Activated T-helper 2 cell treated with anti-CD3 and anti-CD28 coated beads, Interferon-gamma antibody, Interleukin-2, Interleukin-4, amounts not matched to agents 10 μg/mL and 5 μg/mL and 100 μg/mL, durations not matched to agents 14 hours and 24 hours and 36 hours (primary cell): ENCODE data around the gene LYRM2. TPM values are rescaled to one million over a fixed set of nuclear protein-coding genes. Genes with fewer than 3 reads are reported as not detected.

Source experiments
- DNase-seq: peaks from one replicate; pipeline ENCODE4 v3.0.0; 2021; ENCODE audit warnings: low spot score
- H3K27ac Mint-ChIP-seq: one replicate; pipeline ENCODE4 v1.8.0; 2021; ENCODE audit warnings: mixed read lengths
- H3K27me3 Mint-ChIP-seq: one replicate; pipeline ENCODE4 v1.8.0; 2021; ENCODE audit warnings: low read depth, mixed read lengths
- H3K36me3 Mint-ChIP-seq: one replicate; pipeline ENCODE4 v1.8.0; 2021; ENCODE audit warnings: low read depth, mixed read lengths
- H3K4me1 Mint-ChIP-seq: one replicate; pipeline ENCODE4 v1.8.0; 2021; ENCODE audit warnings: low read depth, mixed read lengths
- H3K4me3 Mint-ChIP-seq: one replicate; pipeline ENCODE4 v1.8.0; 2021; ENCODE audit warnings: low read depth, mild to moderate bottlenecking, moderate library complexity, mixed read lengths
- H3K9me3 Mint-ChIP-seq: one replicate; pipeline ENCODE4 v1.8.0; 2021; ENCODE audit warnings: mixed read lengths
- intact Hi-C: fragments of 100-400 bp; cut with micrococcal nuclease; formaldehyde crosslinking; loops from one replicate; pipeline ENCODE4 v1.15.1; 2023
- total RNA-seq: library from RNA; stranded (reverse); gene quantifications from 2 replicates; pipeline ENCODE4 v1.2.3, GENCODE V29; 2022

The LYRM2 gene, protein sequence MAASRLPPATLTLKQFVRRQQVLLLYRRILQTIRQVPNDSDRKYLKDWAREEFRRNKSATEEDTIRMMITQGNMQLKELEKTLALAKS
- 28.7 and 30.0 TPM in 2 replicates for total RNA-seq

DNA sequence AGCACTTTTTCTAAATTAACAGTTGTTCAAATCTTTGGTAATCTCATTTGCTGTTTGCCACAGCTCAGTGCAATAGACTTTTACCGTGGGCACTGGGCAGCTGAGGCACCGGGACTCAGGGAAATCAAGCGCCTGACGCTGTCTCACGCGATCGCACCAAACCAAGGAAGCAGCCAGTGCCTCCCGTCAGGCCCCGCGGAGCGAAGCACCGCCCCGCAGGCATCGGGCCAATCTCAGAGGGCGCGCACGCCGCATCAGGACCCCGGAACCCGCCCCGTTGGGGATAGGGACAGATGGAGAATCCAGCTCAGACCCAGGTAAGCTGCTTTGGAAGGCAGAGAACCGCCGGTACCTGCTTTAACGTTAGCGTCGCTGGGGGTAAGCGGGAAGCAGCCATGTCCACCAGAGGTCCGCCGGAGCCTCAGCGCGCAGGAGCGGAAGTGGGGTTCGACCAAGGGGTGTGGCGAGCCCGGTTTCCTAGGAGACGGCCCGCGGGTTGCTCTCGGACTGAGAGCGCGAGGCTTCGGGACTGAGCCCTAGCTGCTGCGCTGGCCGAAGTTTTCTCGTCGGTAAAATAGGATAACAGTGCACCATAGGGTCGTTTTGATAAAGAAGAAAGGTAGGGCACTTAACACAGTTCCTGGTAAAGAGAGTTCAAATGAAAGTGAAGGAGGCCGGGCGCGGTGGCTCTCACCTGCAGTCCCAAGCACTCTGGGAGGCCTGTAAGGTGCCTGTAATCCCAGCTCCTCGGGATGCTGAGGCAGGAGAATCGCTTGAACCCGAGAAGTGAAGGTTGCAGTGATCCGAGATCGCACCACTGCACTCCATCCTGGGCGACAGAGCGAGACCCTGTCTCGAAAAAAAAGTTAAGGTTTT, at the start of gene LYRM2:
LYRM2 (minus strand) TSS at position 428 of the 876 bp plus-strand sequence; CDS start at position 397, 31 bp downstream.
- Mint-ChIP-seq H3K4me3 (peak within 1 kb of the TSS; percentile 84), H3K36me3 (peaks cover 58% of the 10 kb centered on the region), H3K27ac (peak within 1 kb of the TSS; percentile 94), H3K4me1 (peaks cover 16% of the 10 kb centered on the region), H3K27me3 (no peaks in the 10 kb centered on the region), H3K9me3 (no peaks in the 10 kb centered on the region)
- peak; percentile 89 for DNase-seq
- intact Hi-C loops, result loop anchor here (1.0 to 10.0 kb wide), 7 partner anchors 205 to 949 kb away; partner anchors contain the start of genes ANKRD6, MAP3K7, PNRC1 and RNGTT

DNA sequence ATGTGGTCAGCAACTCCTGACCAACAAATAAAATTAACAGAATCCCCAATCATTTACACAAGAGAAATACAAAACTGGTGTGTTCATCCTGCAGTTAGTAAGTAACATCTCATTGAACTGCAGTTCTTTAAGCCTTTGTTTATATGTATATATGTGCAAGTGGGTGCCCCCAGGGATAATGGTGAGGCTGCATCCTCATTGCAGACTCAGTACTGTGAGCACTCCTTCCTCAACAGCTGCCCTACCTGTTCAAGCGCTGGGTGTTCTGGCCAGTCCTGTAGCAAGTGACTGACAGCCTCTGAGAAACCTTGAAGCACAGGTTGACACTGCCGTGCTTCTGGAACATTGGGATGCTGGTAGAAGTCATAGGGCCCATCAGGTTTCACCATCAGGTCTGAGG, 49.8 kb upstream of the LYRM2 start:
- Mint-ChIP-seq H3K36me3 (peaks cover 80% of the 10 kb centered on the region), H3K27me3 (no peaks in the 10 kb centered on the region), H3K4me3 (no peak overlapping the region), H3K4me1 (peaks cover 5% of the 10 kb centered on the region), H3K9me3 (no peaks in the 10 kb centered on the region), H3K27ac (no peak overlapping the region)
- intact Hi-C loops, result no loop called here
- no peak for DNase-seq

DNA sequence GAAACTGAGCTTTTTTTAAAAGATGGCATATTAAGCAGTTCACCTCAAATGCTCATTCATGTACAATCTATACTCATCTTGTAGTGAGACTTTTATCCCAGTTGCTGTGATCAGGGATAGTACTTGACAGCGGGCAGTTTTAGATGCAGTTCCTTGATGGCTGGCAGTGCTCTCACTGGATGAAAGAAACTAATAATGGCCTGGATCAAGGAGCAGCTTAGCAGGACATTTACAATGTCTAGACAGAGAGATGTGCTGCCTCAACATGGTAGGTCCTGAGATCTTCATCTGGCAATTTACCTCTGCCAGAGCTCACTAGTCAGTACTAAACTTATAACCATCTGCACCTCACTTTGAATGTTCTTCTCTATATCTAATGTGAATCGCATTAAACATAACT, 46.8 kb upstream of the LYRM2 start:
- H3K9me3 Mint-ChIP-seq, result no peaks in the 10 kb centered on the region
- H3K4me3 Mint-ChIP-seq, result no peak overlapping the region
- no peak for DNase-seq
- no peaks in the 10 kb centered on the region for H3K27me3 Mint-ChIP-seq
- H3K4me1 Mint-ChIP-seq, result no peaks in the 10 kb centered on the region
- no peak overlapping the region for H3K27ac Mint-ChIP-seq
- H3K36me3 Mint-ChIP-seq, result peaks cover 78% of the 10 kb centered on the region
- intact Hi-C loops, result no loop called here

DNA sequence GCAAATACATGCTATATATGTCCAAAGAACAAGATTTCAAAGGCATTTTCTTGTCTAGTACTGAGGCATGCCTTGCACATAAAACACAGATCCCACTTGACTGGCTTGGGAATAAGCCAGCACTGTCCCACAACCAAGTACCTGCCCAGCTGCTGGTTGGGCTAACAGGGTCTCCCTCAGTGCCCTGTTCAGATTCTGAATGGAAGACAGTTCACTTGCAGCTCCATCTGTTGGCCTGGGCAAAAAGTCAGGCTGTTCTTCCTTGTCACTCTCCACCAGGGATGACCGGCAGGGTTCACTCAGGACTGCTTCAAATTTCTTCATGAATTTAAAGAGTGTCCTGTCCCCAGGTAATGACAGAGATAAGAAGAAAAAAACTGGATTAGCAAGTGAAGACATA, 44.4 kb upstream of the LYRM2 start:
- Mint-ChIP-seq H3K27ac (peak overlapping the region; percentile 28), H3K27me3 (no peaks in the 10 kb centered on the region), H3K4me1 (no peaks in the 10 kb centered on the region), H3K4me3 (no peak overlapping the region), H3K9me3 (no peaks in the 10 kb centered on the region), H3K36me3 (peaks cover 77% of the 10 kb centered on the region)
- intact Hi-C loops, result no loop called here
- no peak for DNase-seq

DNA sequence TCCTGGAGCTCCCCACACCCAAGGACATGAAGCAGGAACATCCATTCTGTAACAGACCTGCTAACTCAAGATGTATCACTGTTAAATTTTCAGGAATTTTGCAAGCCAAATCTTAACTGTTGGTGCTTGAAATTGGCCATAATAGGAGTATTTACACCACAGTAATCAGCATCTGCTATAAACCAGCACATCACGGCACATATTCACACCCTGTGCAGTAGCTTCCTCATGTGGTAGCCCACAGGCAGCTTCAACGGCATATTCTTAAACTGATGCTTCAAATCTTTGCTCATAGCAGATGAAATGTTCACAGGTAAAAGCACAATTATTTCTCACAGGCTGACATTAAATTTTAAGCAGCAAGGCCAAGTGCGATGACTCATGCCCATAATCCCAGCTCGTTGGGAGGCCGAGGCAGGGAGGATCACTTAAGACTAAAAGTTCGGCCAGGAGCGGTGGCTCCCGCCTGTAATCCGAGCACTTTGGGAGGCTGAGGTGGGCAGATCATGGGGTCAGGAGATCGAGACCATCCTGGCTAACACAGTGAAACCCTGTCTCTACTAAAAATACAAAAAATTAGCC, 43.5 kb upstream of the LYRM2 start:
- Mint-ChIP-seq H3K4me1 (no peaks in the 10 kb centered on the region), H3K27me3 (no peaks in the 10 kb centered on the region), H3K4me3 (no peak overlapping the region), H3K36me3 (peaks cover 74% of the 10 kb centered on the region), H3K27ac (no peak overlapping the region), H3K9me3 (no peaks in the 10 kb centered on the region)
- intact Hi-C loops, result no loop called here
- DNase-seq, result no peak

DNA sequence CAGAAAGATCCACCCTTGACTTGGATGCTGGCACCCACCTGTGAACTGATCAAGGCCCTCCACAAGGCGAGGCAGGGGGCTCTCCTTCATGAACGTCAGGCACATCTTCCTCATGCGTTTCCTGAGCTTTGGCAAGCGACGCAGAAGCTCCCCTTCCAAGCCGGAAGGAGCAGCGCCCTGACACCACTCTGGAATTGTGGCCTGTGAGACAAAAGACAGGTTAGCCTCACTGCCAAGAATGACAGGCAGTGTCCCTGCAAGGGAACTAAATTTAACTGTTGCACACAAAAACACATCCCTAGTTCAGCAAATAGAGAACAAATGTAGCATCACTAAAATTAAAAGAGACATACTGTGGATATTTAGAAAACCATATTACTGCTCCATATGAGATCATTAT, 42.0 kb upstream of the LYRM2 start:
- Mint-ChIP-seq H3K27ac (no peak overlapping the region), H3K9me3 (no peaks in the 10 kb centered on the region), H3K27me3 (no peaks in the 10 kb centered on the region), H3K36me3 (peaks cover 73% of the 10 kb centered on the region), H3K4me3 (no peak overlapping the region), H3K4me1 (no peaks in the 10 kb centered on the region)
- no peak for DNase-seq
- intact Hi-C loops, result no loop called here

DNA sequence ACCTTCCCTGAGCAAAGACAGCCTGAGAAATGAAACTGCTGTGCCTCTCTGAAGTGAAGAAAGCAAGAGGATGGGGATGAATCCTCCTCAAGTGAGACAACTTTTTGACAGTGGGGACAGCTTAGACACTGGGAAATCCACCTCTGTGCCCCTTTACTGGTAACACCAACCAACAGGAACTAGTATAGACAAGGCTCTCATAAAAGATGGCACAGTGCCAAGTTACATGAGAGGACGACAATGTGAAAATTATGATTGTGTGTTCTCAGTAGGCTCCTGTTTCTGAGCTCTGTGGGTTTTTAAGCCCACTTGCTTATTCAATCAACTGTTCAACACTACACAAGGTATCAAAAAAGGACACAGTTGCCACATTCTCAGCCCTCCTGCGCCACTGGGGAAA, 41.6 kb upstream of the LYRM2 start:
- DNase-seq, result no peak
- H3K27me3 Mint-ChIP-seq, result no peaks in the 10 kb centered on the region
- no peaks in the 10 kb centered on the region for H3K9me3 Mint-ChIP-seq
- H3K27ac Mint-ChIP-seq, result no peak overlapping the region
- no peak overlapping the region for H3K4me3 Mint-ChIP-seq
- intact Hi-C loops, result no loop called here
- peaks cover 73% of the 10 kb centered on the region for H3K36me3 Mint-ChIP-seq
- no peaks in the 10 kb centered on the region for H3K4me1 Mint-ChIP-seq

DNA sequence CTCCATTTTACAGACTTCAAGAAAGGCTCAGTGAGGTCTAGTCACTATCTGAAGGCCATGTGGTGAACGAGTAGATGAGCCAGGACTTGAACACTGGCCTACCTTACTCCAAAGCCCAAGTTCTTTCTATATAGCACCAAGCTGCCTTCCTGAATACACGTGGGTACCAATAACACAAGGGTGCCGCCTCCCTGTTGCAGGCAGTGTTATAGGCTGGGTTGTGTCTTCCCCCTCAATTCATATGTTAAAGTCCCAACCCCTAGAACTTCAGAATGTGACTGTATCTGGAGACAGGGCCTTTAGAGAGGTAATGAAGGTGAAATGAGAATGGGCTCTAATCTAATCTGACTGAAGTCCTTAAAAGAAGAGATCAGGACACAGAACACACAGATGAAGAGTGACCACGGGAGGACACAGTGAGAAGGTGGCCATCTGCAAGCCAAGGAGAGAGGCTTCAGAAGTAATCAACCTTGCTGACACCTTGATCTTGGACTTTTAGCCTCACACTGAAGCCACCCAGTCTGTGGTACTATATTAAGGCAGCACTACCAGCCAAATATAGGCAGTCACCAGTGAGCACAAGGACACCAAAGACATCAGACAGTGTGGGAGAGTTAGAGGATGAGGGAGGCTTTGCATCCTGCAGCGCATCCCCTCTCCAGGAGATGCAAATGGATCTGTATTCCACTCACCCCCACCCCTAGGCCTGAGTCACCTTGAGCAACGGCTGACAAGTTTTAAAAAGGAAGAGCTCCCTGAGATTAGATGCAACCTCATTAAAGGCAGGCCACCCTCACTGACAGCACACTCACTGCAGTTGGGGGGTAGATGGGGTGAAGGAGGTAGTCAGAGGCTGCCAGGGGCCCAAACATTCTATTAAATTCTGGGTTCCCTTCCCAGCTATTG, 40.9 kb upstream of the LYRM2 start:
- intact Hi-C loops, result no loop called here
- no peak overlapping the region for H3K27ac Mint-ChIP-seq
- DNase-seq, result no peak
- no peak overlapping the region for H3K4me3 Mint-ChIP-seq
- peaks cover 73% of the 10 kb centered on the region for H3K36me3 Mint-ChIP-seq
- no peaks in the 10 kb centered on the region for H3K9me3 Mint-ChIP-seq
- no peaks in the 10 kb centered on the region for H3K27me3 Mint-ChIP-seq
- no peaks in the 10 kb centered on the region for H3K4me1 Mint-ChIP-seq

DNA sequence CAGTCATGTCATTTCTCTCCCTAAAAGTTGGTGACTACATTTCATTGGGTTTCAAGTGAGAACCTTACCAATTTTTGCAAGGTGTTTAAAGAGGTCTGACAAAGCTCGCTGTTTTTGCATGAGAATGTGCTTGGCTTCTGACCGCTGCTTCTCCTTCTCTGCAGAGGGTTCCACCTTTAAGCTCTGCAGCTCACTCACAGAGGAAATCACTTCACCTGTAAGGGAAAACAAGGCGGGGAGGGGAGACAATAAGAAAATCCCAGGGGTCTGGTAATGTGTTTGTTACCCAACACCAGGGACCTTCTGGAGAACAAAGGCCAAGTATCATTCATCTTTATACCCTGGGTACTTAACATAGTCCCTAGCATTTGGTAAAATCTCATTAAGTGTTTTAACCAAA, 40.0 kb upstream of the LYRM2 start:
- H3K27ac Mint-ChIP-seq, result no peak overlapping the region
- no peaks in the 10 kb centered on the region for H3K9me3 Mint-ChIP-seq
- H3K4me1 Mint-ChIP-seq, result no peaks in the 10 kb centered on the region
- H3K27me3 Mint-ChIP-seq, result no peaks in the 10 kb centered on the region
- H3K4me3 Mint-ChIP-seq, result no peak overlapping the region
- peaks cover 75% of the 10 kb centered on the region for H3K36me3 Mint-ChIP-seq
- DNase-seq, result no peak
- intact Hi-C loops, result no loop called here

DNA sequence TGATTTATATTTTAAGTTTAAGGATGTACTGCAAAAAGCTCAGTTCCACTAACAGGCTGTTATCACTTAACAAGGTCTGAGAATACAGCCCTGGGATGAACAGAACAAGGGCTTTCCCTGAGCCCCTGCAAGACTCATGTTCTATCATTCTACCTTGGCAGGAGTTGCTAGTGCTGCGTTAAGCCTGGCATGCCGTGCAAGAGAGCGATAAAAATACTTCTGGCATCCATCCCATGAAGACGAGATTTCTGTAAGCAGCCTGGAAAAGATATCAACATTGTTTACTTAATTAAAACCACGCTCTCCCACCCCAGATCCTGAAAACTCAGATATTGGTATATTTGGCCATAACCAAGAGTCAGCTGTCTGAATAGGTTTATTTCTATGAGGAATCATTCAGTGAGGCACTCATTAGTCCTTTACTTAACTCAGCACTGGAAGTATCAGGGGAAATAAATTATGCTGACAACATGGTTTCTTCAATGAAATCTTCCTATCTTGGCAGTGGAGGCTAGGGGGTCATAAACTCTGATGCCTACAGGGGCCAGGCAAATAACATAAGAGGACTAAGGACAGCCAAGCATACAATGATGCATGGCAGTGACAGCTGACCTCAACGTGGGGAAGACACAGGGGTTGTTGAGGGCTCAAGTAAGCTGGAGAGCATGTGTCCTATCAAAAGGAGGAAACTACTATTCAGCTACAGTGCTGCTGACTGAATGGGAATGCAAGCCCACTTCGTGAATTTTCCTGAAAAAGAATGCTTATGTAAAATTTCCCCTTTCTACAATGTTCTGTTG, 37.6 kb upstream of the LYRM2 start:
- DNase-seq, result no peak
- Mint-ChIP-seq H3K27ac (no peak overlapping the region), H3K4me3 (no peak overlapping the region), H3K36me3 (peaks cover 76% of the 10 kb centered on the region), H3K27me3 (no peaks in the 10 kb centered on the region), H3K4me1 (no peaks in the 10 kb centered on the region), H3K9me3 (no peaks in the 10 kb centered on the region)
- intact Hi-C loops, result no loop called here

DNA sequence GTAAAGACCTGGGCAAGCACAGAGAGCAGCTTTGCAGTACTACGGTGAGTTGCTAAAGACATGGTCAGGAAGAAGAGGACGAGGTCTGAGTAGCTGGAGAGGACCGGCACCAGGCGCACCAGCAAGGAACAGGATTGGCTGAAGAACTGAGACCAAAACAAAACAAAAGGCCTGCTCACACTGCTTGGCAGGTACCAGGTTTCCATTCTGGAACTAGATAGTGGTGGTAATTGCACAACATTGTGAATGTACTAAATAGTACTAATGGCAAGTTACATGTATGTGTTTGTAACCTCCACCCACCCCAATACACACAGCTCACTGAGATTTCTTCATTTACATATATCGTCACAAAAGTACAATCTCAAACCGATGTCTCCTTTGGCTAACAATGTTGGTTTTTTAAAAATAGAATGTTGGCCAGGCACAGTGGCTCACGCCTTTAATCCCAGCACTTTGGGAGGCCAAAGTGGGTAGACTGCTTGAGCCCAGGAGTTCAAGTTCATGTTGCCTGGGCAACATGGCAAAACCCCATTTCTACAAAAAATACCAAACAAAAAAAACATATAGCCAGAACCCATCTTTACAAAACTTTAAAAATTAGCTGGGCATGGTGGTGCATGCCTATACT, 32.5 kb upstream of the LYRM2 start:
- intact Hi-C loops, result no loop called here
- H3K4me3 Mint-ChIP-seq, result no peak overlapping the region
- DNase-seq, result no peak
- H3K36me3 Mint-ChIP-seq, result peaks cover 73% of the 10 kb centered on the region
- H3K27ac Mint-ChIP-seq, result no peak overlapping the region
- H3K27me3 Mint-ChIP-seq, result no peaks in the 10 kb centered on the region
- no peaks in the 10 kb centered on the region for H3K9me3 Mint-ChIP-seq
- no peaks in the 10 kb centered on the region for H3K4me1 Mint-ChIP-seq

DNA sequence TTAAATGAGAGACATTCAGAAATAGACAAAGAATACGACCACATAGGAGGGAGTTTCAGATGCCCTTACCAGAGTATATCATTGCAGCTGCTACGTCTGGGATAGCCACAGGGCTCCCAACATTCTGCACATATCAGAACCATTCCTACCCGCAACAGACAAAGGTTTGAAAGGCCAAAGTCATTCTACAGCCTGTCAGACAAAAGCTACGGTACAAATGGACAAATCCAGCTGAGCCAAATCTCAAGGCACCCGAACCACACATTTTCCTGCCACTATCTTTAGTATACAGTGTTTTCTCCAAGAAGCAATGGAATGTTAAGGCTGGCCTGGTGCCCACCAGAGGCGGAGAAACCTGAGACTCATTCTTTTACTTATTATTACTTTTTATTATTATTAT, 30.5 kb upstream of the LYRM2 start:
- peaks cover 62% of the 10 kb centered on the region for H3K36me3 Mint-ChIP-seq
- no peaks in the 10 kb centered on the region for H3K4me1 Mint-ChIP-seq
- no peak overlapping the region for H3K27ac Mint-ChIP-seq
- intact Hi-C loops, result no loop called here
- no peaks in the 10 kb centered on the region for H3K27me3 Mint-ChIP-seq
- DNase-seq, result no peak
- no peaks in the 10 kb centered on the region for H3K9me3 Mint-ChIP-seq
- H3K4me3 Mint-ChIP-seq, result no peak overlapping the region
